Measurements from ENCODE around the gene ERCC5. TPM values are rescaled to one million over a fixed set of nuclear protein-coding genes. Genes with fewer than 3 reads are reported as not detected.

Gene ERCC5
- total RNA-seq = 41.0 to 63.4 TPM (median 51.1 TPM) in 3 replicates
- long read RNA-seq, full-length matches to known transcripts = 71 of 79 reads
- long read RNA-seq, partial matches to known transcripts = 1 of 79 reads
- long read RNA-seq, other reads (novel, unspliced or antisense) = 7 of 79 reads

- DNase-seq (ENCODE audit: low spot score) = peak; percentile 94
- no peaks in the 10 kb centered on the region for H3K9me3 Mint-ChIP-seq (ENCODE audit: low read depth)
- H3K27ac Mint-ChIP-seq (ENCODE audit: unreplicated experiment) = peak within 1 kb of the TSS; percentile 95
- peaks cover 3% of the 10 kb centered on the region for H3K36me3 Mint-ChIP-seq (ENCODE audit: low read depth)
- H3K4me3 Mint-ChIP-seq (ENCODE audit: unreplicated experiment) = peak within 1 kb of the TSS; percentile 81
- peaks cover 42% of the 10 kb centered on the region for H3K4me1 Mint-ChIP-seq (ENCODE audit: low read depth)
- H3K27me3 Mint-ChIP-seq (ENCODE audit: low read depth) = no peaks in the 10 kb centered on the region
- no peak for TF ChIP-seq CTCF (IDR thresholded peaks at IDR 0.05)
These were observed at the start of gene ERCC5 for GRCh38 chr13:102845630-102846260. ERCC5 (plus strand) TSS chr13:102846032; CDS start chr13:102846267, 235 bp downstream.

- peak; percentile 97 for DNase-seq (ENCODE audit: low spot score)
- peak within 1 kb of the TSS; percentile 84 for H3K4me3 Mint-ChIP-seq (ENCODE audit: unreplicated experiment)
- no peaks in the 10 kb centered on the region for H3K9me3 Mint-ChIP-seq (ENCODE audit: low read depth)
- peaks cover 35% of the 10 kb centered on the region for H3K4me1 Mint-ChIP-seq (ENCODE audit: low read depth)
- peak within 1 kb of the TSS; percentile 92 for H3K27ac Mint-ChIP-seq (ENCODE audit: unreplicated experiment)
- no peak for TF ChIP-seq CTCF (IDR thresholded peaks at IDR 0.05)
- H3K36me3 Mint-ChIP-seq (ENCODE audit: low read depth) = peaks cover 1% of the 10 kb centered on the region
- no peaks in the 10 kb centered on the region for H3K27me3 Mint-ChIP-seq (ENCODE audit: low read depth)
These were observed 47.0 kb upstream of the ERCC5 start, which contains the start of the genes BIVM and POGLUT2 for GRCh38 chr13:102798581-102799425. BIVM (plus strand) TSS chr13:102799119; CDS start chr13:102807268, 8,149 bp downstream. POGLUT2 (minus strand) TSS chr13:102798976; CDS start chr13:102798670, 306 bp downstream.

GRCh38 chr13:102799426-102800144 is 46.2 kb upstream of the ERCC5 start:
- Mint-ChIP-seq H3K27me3 (ENCODE audit: low read depth) (no peaks in the 10 kb centered on the region), H3K27ac (ENCODE audit: unreplicated experiment) (peak overlapping the region; percentile 88)

GRCh38 chr13:102800145-102801041 is 45.4 kb upstream of the ERCC5 start:
- Mint-ChIP-seq H3K9me3 (ENCODE audit: low read depth) (no peaks in the 10 kb centered on the region), H3K27ac (ENCODE audit: unreplicated experiment) (peak overlapping the region; percentile 88), H3K4me1 (ENCODE audit: low read depth) (peaks cover 35% of the 10 kb centered on the region), H3K27me3 (ENCODE audit: low read depth) (no peaks in the 10 kb centered on the region), H3K36me3 (ENCODE audit: low read depth) (peaks cover 1% of the 10 kb centered on the region), H3K4me3 (ENCODE audit: unreplicated experiment) (peak overlapping the region; percentile 84)
- no peak for DNase-seq (ENCODE audit: low spot score)
- TF ChIP-seq CTCF (IDR thresholded peaks at IDR 0.05) = peak; percentile 95

More at GRCh38 chr13:102799426-102800144, 46.2 kb upstream of the ERCC5 start:
- H3K4me1 Mint-ChIP-seq (ENCODE audit: low read depth) = peaks cover 35% of the 10 kb centered on the region
- H3K4me3 Mint-ChIP-seq (ENCODE audit: unreplicated experiment) = peak overlapping the region; percentile 84
- peaks cover 1% of the 10 kb centered on the region for H3K36me3 Mint-ChIP-seq (ENCODE audit: low read depth)
- TF ChIP-seq CTCF (IDR thresholded peaks at IDR 0.05) = no peak
- no peak for DNase-seq (ENCODE audit: low spot score)
- H3K9me3 Mint-ChIP-seq (ENCODE audit: low read depth) = no peaks in the 10 kb centered on the region

Data from chondrocyte (in vitro differentiated cells).